SK-N-SH (cell line): Measurements from ENCODE around the gene DCHS1. TPM values are rescaled to one million over a fixed set of nuclear protein-coding genes. Genes with fewer than 3 reads are reported as not detected.

Source experiments
- CTCF ChIA-PET: fragments of 300-600, 350-600 bp; formaldehyde crosslinking; extraction: SDS; loops from one replicate; lab custom pipeline; 2021; lab: Yijun Ruan, JAX
- POLR2A ChIA-PET: fragments of 350-600 bp; sonication (Branson Sonifier 250); formaldehyde crosslinking; extraction: SDS; loops from one replicate; lab custom pipeline; 2020; ENCODE audit warnings: antibody characterized with exemption, inconsistent platforms; lab: Yijun Ruan, JAX
- DNase-seq: peaks from one replicate; pipeline ENCODE4 v3.0.0; 2012
- H2AFZ ChIP-seq: fragments of 200-600 bp; sonication (generic); 2 replicates; pipeline ENCODE4 v1.8.1; 2016; ENCODE audit warnings: antibody characterized with exemption, mild to moderate bottlenecking, low read depth
- H3F3A ChIP-seq: fragments of 200-600 bp; sonication (generic); replicated peaks from 2 replicates; pipeline ENCODE3; 2016; ENCODE audit warnings: antibody characterized with exemption, mild to moderate bottlenecking; ENCODE audit not compliant: insufficient read depth
- H3K27ac ChIP-seq, 2 experiments: fragments of 200-500 bp in 1 of 2; fragments of 200-600 bp in 1 of 2; sonication (Bioruptor generic) in 1 of 2; sonication (generic), shearing (Covaris generic) in 1 of 2; 2 replicates each; pipeline versions ENCODE4 v1.5.1 to v1.6.1; 2014 to 2016; ENCODE audit warnings: low read depth in 2 of 2, inconsistent platforms in 1 of 2, low read length in 1 of 2, mild to moderate bottlenecking in 1 of 2, mixed read lengths in 1 of 2
- H3K27me3 ChIP-seq: fragments of 200-600 bp; sonication (generic), shearing (Covaris generic); 2 replicates; pipeline ENCODE4 v1.6.1; 2016; ENCODE audit warnings: mixed run types; ENCODE audit not compliant: insufficient read depth
- H3K36me3 ChIP-seq, 2 experiments: fragments of 200-500 bp in 1 of 2; fragments of 200-600 bp in 1 of 2; sonication (Bioruptor generic) in 1 of 2; sonication (generic) in 1 of 2; replicated peaks in 1 of 2; 2 replicates each; pipeline versions ENCODE3 to v1.5.1; 2014 to 2016; ENCODE audit warnings: low read length in 1 of 2, mild to moderate bottlenecking in 1 of 2; ENCODE audit not compliant: insufficient read depth in 2 of 2, control insufficient read depth in 1 of 2
- H3K4me1 ChIP-seq, 2 experiments: fragments of 200-500 bp in 1 of 2; fragments of 200-600 bp in 1 of 2; sonication (Bioruptor generic) in 1 of 2; sonication (generic), shearing (Covaris generic) in 1 of 2; 2 replicates each; pipeline versions ENCODE4 v1.5.1 to v1.6.1; 2014 to 2016; ENCODE audit warnings: low read depth in 1 of 2, low read length in 1 of 2, mixed run types in 1 of 2; ENCODE audit not compliant: insufficient read depth in 2 of 2, control insufficient read depth in 1 of 2
- H3K4me2 ChIP-seq: fragments of 200-600 bp; sonication (generic), shearing (Covaris generic); 2 replicates; pipeline ENCODE4 v1.6.1; 2017; ENCODE audit warnings: mixed run types
- H3K4me3 ChIP-seq, 2 experiments: fragments of 200-500 bp in 1 of 2; fragments of 200-600 bp in 1 of 2; sonication (Bioruptor generic) in 1 of 2; sonication (generic), shearing (Covaris generic) in 1 of 2; 2 replicates each; pipeline versions ENCODE4 v1.5.1 to v1.8.1; 2014 to 2016; ENCODE audit warnings: low read depth in 2 of 2, inconsistent platforms in 1 of 2, low read length in 1 of 2, mild to moderate bottlenecking in 1 of 2, mixed read lengths in 1 of 2, moderate library complexity in 1 of 2
- H3K79me2 ChIP-seq: fragments of 200-600 bp; sonication (generic); 2 replicates; pipeline ENCODE4 v1.8.1; 2017; ENCODE audit warnings: mild to moderate bottlenecking; ENCODE audit not compliant: insufficient read depth
- H3K9ac ChIP-seq: fragments of 200-600 bp; sonication (generic); 2 replicates; pipeline ENCODE4 v1.6.1; 2017; ENCODE audit warnings: mixed run types
- H3K9me2 ChIP-seq: fragments of 200-600 bp; sonication (generic); 2 replicates; pipeline ENCODE4 v1.6.1; 2017; ENCODE audit warnings: mixed run types
- H3K9me3 ChIP-seq: fragments of 200-600 bp; sonication (generic); 2 replicates; pipeline ENCODE4 v1.6.1; 2017; ENCODE audit warnings: mixed run types, mild to moderate bottlenecking, moderate library complexity
- H4K20me1 ChIP-seq: fragments of 200-600 bp; sonication (generic); 2 replicates; pipeline ENCODE4 v1.6.1; 2017; ENCODE audit warnings: mild to moderate bottlenecking, mixed run types; ENCODE audit not compliant: insufficient read depth
- CHD2 ChIP-seq: fragments of 150-350 bp; IDR thresholded peaks from 2 replicates; pipeline ENCODE4 v1.6.1; 2018; ENCODE audit warnings: low read length; ENCODE audit not compliant: partially characterized antibody
- FOSL2 ChIP-seq: IDR thresholded peaks from 2 replicates; pipeline ENCODE4 v1.4.0; 2012; ENCODE audit warnings: low read depth, mild to moderate bottlenecking, moderate library complexity, borderline replicate concordance
- FOXJ3 ChIP-seq: sonication (generic); formaldehyde crosslinking; IDR thresholded peaks from 2 replicates; pipeline ENCODE4 v1.5.1; 2020; ENCODE audit warnings: mild to moderate bottlenecking, missing genetic modification reagents
- GATA2 ChIP-seq: sonication (generic); formaldehyde crosslinking; IDR thresholded peaks from 2 replicates; pipeline ENCODE4 v1.5.0; 2020; ENCODE audit warnings: mild to moderate bottlenecking, missing genetic modification reagents
- MXI1 ChIP-seq: IDR thresholded peaks from 2 replicates; pipeline ENCODE4 v1.6.1; 2012; ENCODE audit warnings: mild to moderate bottlenecking, low read depth, low read length, improper control_type of control experiment
- NFIC ChIP-seq: IDR thresholded peaks from 2 replicates; pipeline ENCODE4 v1.4.0; 2012; ENCODE audit warnings: borderline replicate concordance
- PBX3 ChIP-seq: IDR thresholded peaks from 2 replicates; pipeline ENCODE4; 2012
- POLR2AphosphoS5 ChIP-seq: IDR thresholded peaks from 2 replicates; pipeline ENCODE4 v1.6.1; 2012; ENCODE audit warnings: low read depth, low read length
- RAD21 ChIP-seq: IDR thresholded peaks from 2 replicates; pipeline ENCODE4 v1.6.1; 2012; ENCODE audit warnings: mild to moderate bottlenecking, low read length
- SIN3A ChIP-seq: IDR thresholded peaks from 2 replicates; pipeline ENCODE4 v1.6.1; 2012; ENCODE audit warnings: low read depth, mild to moderate bottlenecking, low read length, moderate library complexity, borderline replicate concordance
- TCF12 ChIP-seq: IDR thresholded peaks from 2 replicates; pipeline ENCODE4 v1.4.0; 2012
- TEAD4 ChIP-seq: IDR thresholded peaks from 2 replicates; pipeline ENCODE4 v1.4.0; 2012; ENCODE audit warnings: mild to moderate bottlenecking, borderline replicate concordance; ENCODE audit not compliant: insufficient read depth
- USF2 ChIP-seq: fragments of 150-350 bp; IDR thresholded peaks from 2 replicates; pipeline ENCODE4 v1.6.1; 2017; ENCODE audit warnings: antibody characterized with exemption, low read length, low read depth, borderline replicate concordance
- WGBS: methylation state at CpG from one replicate; pipeline ENCODE4 v1.1.6; 2017; ENCODE audit warnings: low lambda C conversion rate; 5-methylcytosine and 5-hydroxymethylcytosine counted together
- polyA plus RNA-seq, 3 experiments: library from polyadenylated mRNA; depleted of rRNA; stranded (reverse); fragments of >200 nt; gene quantifications; 2 replicates each; pipeline ENCODE4 v1.2.3, GENCODE V29; 2012
- TF ChIP-seq, protein P1 (sequence below): IDR thresholded peaks from 2 replicates; pipeline ENCODE4 v1.4.0; 2012; ENCODE audit warnings: low read depth

DCHS1 gene
- polyA plus RNA-seq, 1 of the 3 experiments (the other 2 are of a cell fraction): 5.7 TPM

DNA sequence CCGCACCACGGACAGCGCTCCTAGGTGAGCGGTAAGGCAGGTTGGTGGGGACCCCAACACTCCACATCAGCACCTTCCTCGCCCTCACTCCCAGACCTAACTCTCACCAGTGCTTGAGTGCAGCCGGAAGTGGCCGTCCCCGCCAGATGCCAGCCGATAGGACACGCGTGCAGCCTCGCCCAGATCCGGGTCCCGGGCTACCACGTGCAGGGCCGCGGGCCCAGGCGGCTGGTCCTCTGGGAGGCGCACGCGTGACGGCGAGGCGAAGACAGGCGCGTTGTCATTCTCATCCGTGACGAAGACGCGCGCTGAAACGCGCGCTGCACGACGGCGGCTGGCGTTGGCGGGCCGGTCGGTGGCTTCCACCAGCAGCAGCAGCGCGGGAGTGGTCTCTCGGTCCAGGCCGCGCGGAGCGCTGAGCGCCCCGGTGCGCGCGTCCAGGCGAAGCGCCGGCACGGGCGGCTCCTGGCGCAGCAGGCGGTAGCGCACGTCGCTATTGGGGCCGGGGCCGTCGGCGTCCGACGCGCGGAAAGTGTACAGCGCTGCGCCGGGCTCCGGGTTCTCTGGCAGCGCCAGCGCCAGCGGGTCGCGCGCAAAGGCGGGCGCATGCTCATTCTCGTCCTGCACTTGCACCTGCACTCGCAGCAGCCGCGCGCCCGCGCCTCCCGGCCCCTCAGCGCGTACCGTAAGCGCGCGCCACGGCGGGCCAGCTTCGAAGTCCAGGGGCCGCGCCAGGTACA is 25.5 kb downstream of the DCHS1 start:
- Histone ChIP-seq H4K20me1 (no peaks in the 10 kb centered on the region), H3K4me1 (no peaks in the 10 kb centered on the region), H3K9me2 (no peaks in the 10 kb centered on the region), H3K4me3 (no peak overlapping the region), H3F3A (no peaks in the 10 kb centered on the region), H3K36me3 (peaks cover 0 to 28% of the 10 kb centered on the region in 2 experiments), H3K27ac (no peak overlapping the region), H3K27me3 (no peaks in the 10 kb centered on the region), H3K9ac (no peak overlapping the region), H3K79me2 (no peaks in the 10 kb centered on the region), H3K4me2 (no peak overlapping the region), H2AFZ (no peak overlapping the region), H3K9me3 (no peaks in the 10 kb centered on the region)
- 94% methylated on average over 81 of the region's 102 CpGs for WGBS
- TF ChIP-seq, protein P1, sequence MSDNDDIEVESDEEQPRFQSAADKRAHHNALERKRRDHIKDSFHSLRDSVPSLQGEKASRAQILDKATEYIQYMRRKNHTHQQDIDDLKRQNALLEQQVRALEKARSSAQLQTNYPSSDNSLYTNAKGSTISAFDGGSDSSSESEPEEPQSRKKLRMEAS: no peak
- TF ChIP-seq CHD2 (no peak), PBX3 (no peak), GATA2 (CRISPR knock-in tag) (no peak), MXI1 (no peak), POLR2AphosphoS5 (no peak), RAD21 (no peak), SIN3A (no peak)
- ChIA-PET POLR2A (interaction anchor here (1.6 kb wide), 1 partner anchor 8 kb away, joined by 4 read pairs; no protein-coding TSS in a partner anchor), CTCF (interaction anchor here (0.9 to 1.2 kb wide), 2 partner anchors 10 to 53 kb away, joined by 3 read pairs; partner anchors contain the start of gene MRPL17)
- no peak for DNase-seq

DNA sequence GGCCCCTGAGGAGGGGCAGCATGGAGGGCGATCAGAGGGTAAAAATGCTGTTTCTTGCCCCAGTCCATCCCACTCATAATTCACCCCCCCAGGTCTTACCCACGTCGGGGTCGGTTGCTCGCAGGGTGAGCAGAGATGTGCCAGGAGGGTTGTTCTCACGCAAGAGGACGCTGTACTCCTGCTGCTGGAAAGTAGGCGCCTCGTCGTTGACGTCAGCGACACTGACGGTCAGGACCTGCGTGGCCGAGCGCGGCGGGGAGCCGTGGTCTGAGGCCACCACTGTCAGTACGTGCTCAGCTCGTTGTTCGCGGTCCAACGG is 26.1 kb downstream of the DCHS1 start:
- CTCF ChIA-PET: no interaction called here

More for the DNA sequence above, 26.1 kb downstream of the DCHS1 start:
- no peak overlapping the region for H3K4me3 ChIP-seq
- H3K4me2 ChIP-seq: no peak overlapping the region
- H3K9me2 ChIP-seq: no peaks in the 10 kb centered on the region
- no peaks in the 10 kb centered on the region for H3K79me2 ChIP-seq
- no peak overlapping the region for H3K9ac ChIP-seq
- no peak overlapping the region for H2AFZ ChIP-seq
- H3F3A ChIP-seq: no peaks in the 10 kb centered on the region
- no peaks in the 10 kb centered on the region for H3K27me3 ChIP-seq
- WGBS: 90% methylated on average over 12 of the region's 24 CpGs
- H3K4me1 ChIP-seq: no peaks in the 10 kb centered on the region
- H3K9me3 ChIP-seq: no peaks in the 10 kb centered on the region
- H3K27ac ChIP-seq: no peak overlapping the region
- POLR2A ChIA-PET: no interaction called here
- TF ChIP-seq TEAD4: no peak
- TF ChIP-seq USF2: no peak
- no peak for TF ChIP-seq FOXJ3 (CRISPR knock-in tag)
- TF ChIP-seq TCF12: no peak
- TF ChIP-seq GATA2 (CRISPR knock-in tag): no peak
- no peak for TF ChIP-seq NFIC
- no peak for TF ChIP-seq FOSL2
- DNase-seq: no peak
- no peaks in the 10 kb centered on the region for H4K20me1 ChIP-seq
- peaks cover 0 to 28% of the 10 kb centered on the region in 2 experiments for H3K36me3 ChIP-seq
